Fibroblast of gingiva (primary cell): ENCODE measurements around the gene UVRAG.

ENCODE experiments used
- DNase-seq: peaks from one replicate; pipeline ENCODE4 v3.0.0-alpha.2; 2011; ENCODE audit warnings: low read depth

The UVRAG gene

GRCh38 chr11:76152086-76152681, 337.2 kb downstream of the UVRAG start:
- peak; percentile 54 for DNase-seq

GRCh38 chr11:76152741-76153570, 337.9 kb downstream of the UVRAG start:
- no peak for DNase-seq

GRCh38 chr11:76153571-76153923, 338.5 kb downstream of the UVRAG start:
- peak; percentile 49 for DNase-seq

GRCh38 chr11:76155500-76156227, 340.7 kb downstream of the UVRAG start:
- DNase-seq: no peak

- no peak for DNase-seq
Observed at GRCh38 chr11:76156971-76157427, 342.0 kb downstream of the UVRAG start.

GRCh38 chr11:76157891-76158290, 342.9 kb downstream of the UVRAG start:
- DNase-seq: no peak

- no peak for DNase-seq
Observed at GRCh38 chr11:76158394-76159302, 343.6 kb downstream of the UVRAG start.

- no peak for DNase-seq
Observed at GRCh38 chr11:76159303-76159937, 344.4 kb downstream of the UVRAG start.

- DNase-seq: no peak
Observed at GRCh38 chr11:76159983-76160661, 345.1 kb downstream of the UVRAG start.

- DNase-seq: no peak
Observed at GRCh38 chr11:76160856-76161255, 345.8 kb downstream of the UVRAG start.

- DNase-seq: no peak
Observed at GRCh38 chr11:76161261-76161961, 346.4 kb downstream of the UVRAG start.

GRCh38 chr11:76162336-76163288, 347.6 kb downstream of the UVRAG start:
- DNase-seq: no peak

GRCh38 chr11:76163289-76163880, 348.4 kb downstream of the UVRAG start:
- DNase-seq: no peak

GRCh38 chr11:76164081-76164480, 349.1 kb downstream of the UVRAG start:
- DNase-seq: no peak

- no peak for DNase-seq
Observed at GRCh38 chr11:76164861-76165751, 350.1 kb downstream of the UVRAG start.

- no peak for DNase-seq
Observed at GRCh38 chr11:76166314-76166713, 351.3 kb downstream of the UVRAG start.

GRCh38 chr11:76167590-76167989, 352.6 kb downstream of the UVRAG start:
- DNase-seq: peak; percentile 20
